ENCODE results near the gene SYT7.

Gene SYT7

GRCh38 chr11:61613870-61614269 lies 33.0 kb upstream of the SYT7 start:
- Mint-ChIP-seq H3K27me3 (peaks cover 29% of the 10 kb centered on the region), H3K4me3 (no peak overlapping the region), H3K9me3 (no peaks in the 10 kb centered on the region), H3K4me1 (peaks cover 5% of the 10 kb centered on the region), H3K36me3 (ENCODE audit: low read depth) (no peaks in the 10 kb centered on the region), H3K27ac (no peak overlapping the region)
- DNase-seq (no peak), ATAC-seq (no peak)

DNA sequence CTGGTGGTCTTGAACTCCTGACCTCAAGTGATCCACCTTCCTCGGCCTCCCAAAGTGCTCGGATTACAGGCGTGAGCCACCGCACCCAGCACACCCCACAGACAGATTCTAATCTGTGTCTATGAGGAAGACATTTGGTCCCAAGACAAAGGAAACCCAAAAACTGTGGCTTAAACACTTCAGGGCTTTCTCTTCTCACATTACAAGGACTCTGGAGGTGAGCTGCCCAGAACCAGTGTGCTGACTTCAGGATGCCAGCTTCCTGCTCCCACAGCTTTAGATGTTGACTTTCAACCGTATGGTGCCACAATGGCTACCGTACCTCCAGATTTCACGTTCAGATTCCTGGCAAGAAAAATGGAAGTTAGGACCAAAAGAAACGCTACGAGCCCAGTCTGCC lies 32.2 kb upstream of the SYT7 start:
- ATAC-seq (no peak), DNase-seq (no peak)
- Mint-ChIP-seq H3K27me3 (peaks cover 29% of the 10 kb centered on the region), H3K27ac (no peak overlapping the region), H3K36me3 (ENCODE audit: low read depth) (no peaks in the 10 kb centered on the region), H3K4me3 (no peak overlapping the region), H3K9me3 (no peaks in the 10 kb centered on the region), H3K4me1 (peaks cover 5% of the 10 kb centered on the region)

- Mint-ChIP-seq H3K27me3 (peaks cover 23% of the 10 kb centered on the region), H3K4me1 (no peaks in the 10 kb centered on the region), H3K9me3 (no peaks in the 10 kb centered on the region), H3K27ac (no peak overlapping the region), H3K4me3 (no peak overlapping the region), H3K36me3 (ENCODE audit: low read depth) (no peaks in the 10 kb centered on the region)
- no peak for ATAC-seq
- no peak for DNase-seq
Measured at GRCh38 chr11:61611309-61611708, 30.4 kb upstream of the SYT7 start.

DNA sequence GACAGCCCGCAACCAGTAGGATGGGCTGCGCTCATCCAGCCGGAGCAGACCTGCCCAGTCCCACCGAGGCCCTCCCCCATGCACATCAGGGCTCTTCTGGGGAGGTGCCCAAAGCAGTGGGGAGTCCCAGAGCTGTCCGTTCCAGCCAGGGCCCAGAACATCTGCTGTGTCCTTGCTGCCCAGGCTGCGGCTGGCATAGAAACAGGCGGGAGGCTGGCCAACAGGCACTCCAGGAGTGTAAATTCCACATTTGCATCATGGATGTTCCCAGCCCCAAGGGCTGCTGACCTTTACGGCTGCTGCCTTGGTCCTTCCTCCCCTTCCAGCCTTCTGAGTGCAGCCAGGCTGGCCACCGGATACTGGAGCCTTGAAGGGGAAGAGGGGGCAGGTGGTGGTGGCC lies 30.0 kb upstream of the SYT7 start:
- H3K27ac Mint-ChIP-seq = no peak overlapping the region
- H3K9me3 Mint-ChIP-seq = no peaks in the 10 kb centered on the region
- no peaks in the 10 kb centered on the region for H3K4me1 Mint-ChIP-seq
- no peaks in the 10 kb centered on the region for H3K36me3 Mint-ChIP-seq (ENCODE audit: low read depth)
- no peak for DNase-seq
- peaks cover 23% of the 10 kb centered on the region for H3K27me3 Mint-ChIP-seq
- no peak for ATAC-seq
- H3K4me3 Mint-ChIP-seq = no peak overlapping the region

- ATAC-seq = peak; percentile 38
Measured at GRCh38 chr11:61609980-61610366, 29.1 kb upstream of the SYT7 start.

GRCh38 chr11:61609000-61609979 lies 28.4 kb upstream of the SYT7 start:
- no peaks in the 10 kb centered on the region for H3K4me1 Mint-ChIP-seq
- no peak overlapping the region for H3K27ac Mint-ChIP-seq
- H3K9me3 Mint-ChIP-seq = no peaks in the 10 kb centered on the region
- peaks cover 23% of the 10 kb centered on the region for H3K27me3 Mint-ChIP-seq
- ATAC-seq (no peak), DNase-seq (no peak)
- H3K36me3 Mint-ChIP-seq (ENCODE audit: low read depth) = no peaks in the 10 kb centered on the region
- H3K4me3 Mint-ChIP-seq = no peak overlapping the region

More at GRCh38 chr11:61609980-61610366, 29.1 kb upstream of the SYT7 start:
- Mint-ChIP-seq H3K27me3 (peaks cover 23% of the 10 kb centered on the region), H3K4me3 (no peak overlapping the region), H3K4me1 (no peaks in the 10 kb centered on the region), H3K9me3 (no peaks in the 10 kb centered on the region), H3K36me3 (ENCODE audit: low read depth) (no peaks in the 10 kb centered on the region), H3K27ac (no peak overlapping the region)
- no peak for DNase-seq

DNA sequence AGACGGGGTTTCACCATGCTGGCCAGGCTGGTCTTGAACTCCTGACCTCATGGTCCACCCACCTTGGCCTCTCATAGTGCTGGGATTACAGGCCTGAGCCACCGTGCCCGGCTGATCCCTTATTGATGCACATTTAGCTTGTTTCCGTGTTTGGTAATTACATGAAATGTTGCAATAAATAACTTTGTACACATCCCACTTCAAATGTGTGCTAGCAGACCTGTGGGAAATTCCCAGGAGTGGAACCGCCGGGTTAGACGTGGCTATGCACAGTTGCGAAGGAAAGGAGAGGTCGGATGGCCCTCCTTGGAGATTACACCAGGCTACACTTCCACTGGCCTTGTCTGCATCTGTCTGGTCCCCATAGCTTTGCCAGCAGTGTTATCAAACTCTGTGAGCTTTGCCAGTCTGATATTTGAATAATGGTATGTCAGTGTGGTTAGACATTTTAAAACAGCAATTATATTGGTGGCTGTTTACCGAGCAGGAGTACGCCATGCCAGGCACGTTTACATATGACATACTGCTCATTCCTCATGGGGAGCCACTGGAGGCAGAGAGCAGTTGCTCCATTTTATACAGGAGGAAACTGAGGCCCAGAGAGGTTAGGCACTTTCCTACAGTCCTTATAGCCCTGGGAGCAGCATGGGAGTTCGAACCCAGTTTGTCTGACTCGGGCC lies 27.2 kb upstream of the SYT7 start:
- no peaks in the 10 kb centered on the region for H3K36me3 Mint-ChIP-seq (ENCODE audit: low read depth)
- H3K4me3 Mint-ChIP-seq = no peak overlapping the region
- no peak for DNase-seq
- H3K27me3 Mint-ChIP-seq = peaks cover 23% of the 10 kb centered on the region
- H3K4me1 Mint-ChIP-seq = no peaks in the 10 kb centered on the region
- no peak for ATAC-seq
- no peaks in the 10 kb centered on the region for H3K9me3 Mint-ChIP-seq
- H3K27ac Mint-ChIP-seq = no peak overlapping the region

DNA sequence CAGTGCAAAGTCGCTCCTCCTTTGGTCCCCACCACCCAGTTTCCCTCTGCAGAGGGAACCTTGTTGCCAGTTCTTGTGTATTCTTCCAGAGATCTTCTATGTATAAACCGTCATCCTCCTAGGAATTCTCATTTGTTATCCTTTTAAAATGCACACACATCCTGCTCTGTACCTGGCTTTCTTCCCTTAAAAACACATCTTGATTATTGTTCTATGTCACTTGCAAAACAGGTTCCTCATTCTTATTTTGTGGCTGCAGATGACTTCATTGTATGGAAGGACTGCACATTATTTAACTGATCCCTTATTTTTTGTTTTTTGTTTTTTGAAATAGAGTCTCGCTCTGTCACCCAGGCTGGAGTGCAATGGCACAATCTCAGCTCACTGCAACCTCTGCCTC lies 26.6 kb upstream of the SYT7 start:
- Mint-ChIP-seq H3K36me3 (ENCODE audit: low read depth) (no peaks in the 10 kb centered on the region), H3K27me3 (peaks cover 23% of the 10 kb centered on the region), H3K27ac (no peak overlapping the region), H3K4me3 (no peak overlapping the region), H3K9me3 (no peaks in the 10 kb centered on the region), H3K4me1 (no peaks in the 10 kb centered on the region)
- ATAC-seq (no peak), DNase-seq (no peak)

DNA sequence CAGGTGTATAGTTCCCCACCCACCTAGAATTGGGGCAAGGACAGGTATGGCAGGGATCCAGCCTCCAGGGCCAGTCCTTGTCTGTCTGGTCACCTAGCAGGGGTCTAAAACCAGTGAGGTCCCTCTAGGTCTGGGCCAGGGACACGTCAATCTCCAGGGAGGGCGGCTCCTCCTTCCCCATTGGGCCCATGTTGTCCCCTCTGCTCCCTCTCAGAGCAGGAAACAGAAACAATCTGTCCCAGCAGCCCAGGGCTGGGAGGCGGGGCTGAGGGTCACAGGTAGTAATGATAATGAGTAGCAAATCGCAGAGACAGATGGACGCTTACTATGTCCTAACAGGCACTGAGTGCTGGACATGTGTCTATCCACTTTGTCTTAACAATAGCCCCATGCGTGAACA lies 22.8 kb upstream of the SYT7 start:
- ATAC-seq (no peak), DNase-seq (no peak)
- Mint-ChIP-seq H3K4me3 (no peak overlapping the region), H3K27me3 (peaks cover 15% of the 10 kb centered on the region), H3K27ac (no peak overlapping the region), H3K9me3 (no peaks in the 10 kb centered on the region), H3K4me1 (no peaks in the 10 kb centered on the region), H3K36me3 (ENCODE audit: low read depth) (no peaks in the 10 kb centered on the region)

GRCh38 chr11:61602775-61603569 lies 22.1 kb upstream of the SYT7 start:
- Mint-ChIP-seq H3K27ac (no peak overlapping the region), H3K27me3 (peaks cover 16% of the 10 kb centered on the region), H3K4me1 (no peaks in the 10 kb centered on the region), H3K36me3 (ENCODE audit: low read depth) (no peaks in the 10 kb centered on the region), H3K4me3 (no peak overlapping the region), H3K9me3 (no peaks in the 10 kb centered on the region)
- DNase-seq (no peak), ATAC-seq (no peak)

- ATAC-seq (no peak), DNase-seq (no peak)
- Mint-ChIP-seq H3K9me3 (no peaks in the 10 kb centered on the region), H3K36me3 (ENCODE audit: low read depth) (no peaks in the 10 kb centered on the region), H3K4me3 (no peak overlapping the region), H3K27me3 (peaks cover 18% of the 10 kb centered on the region), H3K4me1 (no peaks in the 10 kb centered on the region), H3K27ac (no peak overlapping the region)
Measured at GRCh38 chr11:61601512-61601911, 20.6 kb upstream of the SYT7 start.

- peaks cover 20% of the 10 kb centered on the region for H3K27me3 Mint-ChIP-seq
- H3K4me1 Mint-ChIP-seq = no peaks in the 10 kb centered on the region
- no peak overlapping the region for H3K27ac Mint-ChIP-seq
- H3K9me3 Mint-ChIP-seq = no peaks in the 10 kb centered on the region
- no peak for DNase-seq
- no peaks in the 10 kb centered on the region for H3K36me3 Mint-ChIP-seq (ENCODE audit: low read depth)
- H3K4me3 Mint-ChIP-seq = no peak overlapping the region
- no peak for ATAC-seq
Measured at GRCh38 chr11:61599968-61600710, 19.3 kb upstream of the SYT7 start.

DNA sequence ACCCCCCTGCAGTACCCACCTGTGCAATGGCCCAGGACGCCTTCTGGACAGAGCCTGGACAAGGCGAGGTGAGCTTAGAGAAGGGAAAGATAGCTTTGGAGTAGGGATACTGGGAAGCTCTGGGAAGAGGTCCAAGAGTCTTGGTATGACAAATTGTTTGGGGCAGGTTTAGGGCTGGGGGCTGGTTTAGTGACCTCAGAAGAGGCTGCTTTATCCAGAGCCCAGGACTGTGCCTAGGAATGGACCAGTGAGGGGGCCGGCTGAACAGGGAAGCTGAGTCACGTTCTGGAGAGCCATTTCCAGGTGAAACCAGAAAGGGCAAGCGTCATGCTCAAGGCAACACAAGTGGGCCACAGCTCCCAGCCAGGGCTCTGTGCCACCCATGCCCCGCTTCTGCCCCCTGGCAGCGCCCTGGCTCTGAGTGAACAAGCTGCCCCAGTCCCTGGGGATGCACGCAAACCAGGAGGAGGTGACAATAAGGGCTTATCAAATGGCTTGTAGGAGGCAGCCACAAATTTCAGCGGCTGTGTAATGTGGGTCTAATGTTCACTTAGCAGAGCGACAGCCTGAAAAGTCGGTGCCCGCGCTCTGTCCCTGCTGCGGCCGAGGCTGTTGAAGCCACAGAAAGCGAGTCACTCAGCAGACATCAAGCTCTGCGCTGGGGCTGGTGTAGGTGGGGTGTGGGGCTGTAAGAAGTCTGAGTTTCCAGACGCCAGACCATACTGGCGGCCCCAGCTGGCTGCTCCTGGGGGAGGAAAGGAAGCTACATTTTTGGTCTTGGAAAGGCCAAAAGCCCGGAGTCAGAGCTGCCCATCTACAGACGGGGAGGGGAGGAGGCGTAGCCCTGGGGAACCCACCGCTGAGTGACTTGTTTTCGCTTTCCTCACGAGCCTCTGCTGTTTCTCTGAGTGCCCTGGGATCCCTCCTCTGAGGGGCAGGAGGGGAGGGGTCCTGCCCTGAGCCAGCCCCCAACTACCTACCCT lies 18.3 kb upstream of the SYT7 start:
- no peak for DNase-seq
- H3K36me3 Mint-ChIP-seq (ENCODE audit: low read depth) = no peaks in the 10 kb centered on the region
- peak; percentile 17 for ATAC-seq
- H3K27ac Mint-ChIP-seq = no peak overlapping the region
- no peaks in the 10 kb centered on the region for H3K9me3 Mint-ChIP-seq
- no peaks in the 10 kb centered on the region for H3K4me1 Mint-ChIP-seq
- H3K27me3 Mint-ChIP-seq = peaks cover 23% of the 10 kb centered on the region
- no peak overlapping the region for H3K4me3 Mint-ChIP-seq

Data from activated naive CD8-positive, alpha-beta T cell treated with anti-CD3 and anti-CD28 coated beads, Interleukin-2, amount 50 U/mL, for 24 hours (primary cell).